ENCODE measurements around the gene EFCAB10. TPM values are rescaled to one million over a fixed set of nuclear protein-coding genes. Genes with fewer than 3 reads are reported as not detected.
"Not testable (repeated sequence)": the region's sequence is repeated elsewhere in the genome, so short reads cannot be mapped to it uniquely, and the experiment has no call there.

Gene EFCAB10
- total and polyA plus RNA-seq, 4 experiments from 2014 or later = 0.47 TPM; not detected in 3

GRCh38 chr7:105521717-105522463, 59.4 kb downstream of the EFCAB10 start, which contains the start of gene PUS7:
PUS7 (minus strand) TSS chr7:105522271; CDS start chr7:105508512, 13,759 bp downstream.
- Histone ChIP-seq H3K9me3 (ENCODE audit: control insufficient read depth in 1 of 2, low read length in 2 of 2) (no peaks in the 10 kb centered on the region), H3K4me3 (ENCODE audit: low read length in 2 of 2) (peak within 1 kb of the TSS; percentile 71 to 73), H3K27me3 (ENCODE audit: insufficient read depth, low read length) (no peaks in the 10 kb centered on the region), H3K27ac (ENCODE audit: low read depth, low read length) (peak within 1 kb of the TSS; percentile 37), H3K4me1 (ENCODE audit: insufficient read depth, low read length) (peaks cover 15% of the 10 kb centered on the region), H3K36me3 (ENCODE audit: insufficient read depth, low read length) (no peaks in the 10 kb centered on the region)
- ChIA-PET POLR2A (ENCODE audit: partially characterized antibody) (interaction anchor here (4.4 kb wide), 1 partner anchor 10 kb away, joined by 38 read pairs; the partner anchor contains the start of gene RINT1), CTCF (ENCODE audit: partially characterized antibody) (interaction anchor here (1.6 to 3.7 kb wide), 2 partner anchors 10 kb away, joined by 6 to 22 read pairs; partner anchors contain the start of gene RINT1)
- H3K27me3 Mint-ChIP-seq = no peaks in the 10 kb centered on the region
- H3K36me3 Mint-ChIP-seq = peaks cover 0 to 3% of the 10 kb centered on the region in 2 donors
- peak; percentile 63 to 75 (median 74) for DNase-seq
- H3K4me3 Mint-ChIP-seq = peak within 1 kb of the TSS; percentile 91 to 99 (median 94)
- no peaks in the 10 kb centered on the region for H3K9me3 Mint-ChIP-seq
- peak within 1 kb of the TSS; percentile 83 to 95 (median 87) for H3K27ac Mint-ChIP-seq
- peaks cover 6 to 23% (median 9%) of the 10 kb centered on the region in 4 donors for H3K4me1 Mint-ChIP-seq
- intact Hi-C loops (cut with micrococcal nuclease) = loop anchor here (1.0 kb wide), 1 partner anchor 10 kb away; the partner anchor contains the start of gene RINT1

- H3K9me3 Mint-ChIP-seq = no peaks in the 10 kb centered on the region
- CTCF ChIA-PET (ENCODE audit: partially characterized antibody) = interaction anchor here (3.7 kb wide), 1 partner anchor 10 kb away, joined by 22 read pairs; the partner anchor contains the start of gene RINT1
- Histone ChIP-seq H3K9me3 (ENCODE audit: control insufficient read depth in 1 of 2, low read length in 2 of 2) (no peaks in the 10 kb centered on the region), H3K27ac (ENCODE audit: low read depth, low read length) (peak overlapping the region; percentile 37), H3K4me1 (ENCODE audit: insufficient read depth, low read length) (peaks cover 15% of the 10 kb centered on the region), H3K27me3 (ENCODE audit: insufficient read depth, low read length) (no peaks in the 10 kb centered on the region), H3K36me3 (ENCODE audit: insufficient read depth, low read length) (no peaks in the 10 kb centered on the region), H3K4me3 (ENCODE audit: low read length in 2 of 2) (peak overlapping the region; percentile 71 to 73)
- peak; percentile 11 to 47 (median 27) for DNase-seq
- peak overlapping the region; percentile 91 to 99 (median 94) for H3K4me3 Mint-ChIP-seq
- POLR2A ChIA-PET (ENCODE audit: partially characterized antibody) = interaction anchor here (0.5 to 4.4 kb wide), 3 partner anchors 11 to 48 kb away, joined by 3 to 38 read pairs (median 4); partner anchors contain the start of gene RINT1
- intact Hi-C loops (cut with micrococcal nuclease) = no loop called here
- H3K36me3 Mint-ChIP-seq = peaks cover 0 to 3% of the 10 kb centered on the region in 2 donors
- peaks cover 6 to 23% (median 9%) of the 10 kb centered on the region in 4 donors for H3K4me1 Mint-ChIP-seq
- no peaks in the 10 kb centered on the region for H3K27me3 Mint-ChIP-seq
- H3K27ac Mint-ChIP-seq = peak overlapping the region; percentile 82 to 95 (median 86)
Measured at GRCh38 chr7:105521027-105521716, 60.1 kb downstream of the EFCAB10 start.

GRCh38 chr7:105520620-105521019, 60.7 kb downstream of the EFCAB10 start:
- H3K4me3 ChIP-seq (ENCODE audit: low read length in 2 of 2); H3K36me3 ChIP-seq (ENCODE audit: insufficient read depth, low read length); H3K27me3 Mint-ChIP-seq; intact Hi-C loops (cut with micrococcal nuclease); H3K36me3 Mint-ChIP-seq; H3K27ac ChIP-seq (ENCODE audit: low read depth, low read length); H3K9me3 ChIP-seq (ENCODE audit: control insufficient read depth in 1 of 2, low read length in 2 of 2); H3K27me3 ChIP-seq (ENCODE audit: insufficient read depth, low read length); DNase-seq; H3K9me3 Mint-ChIP-seq: not testable (repeated sequence)
- ChIA-PET CTCF (ENCODE audit: partially characterized antibody) (interaction anchor here (3.7 kb wide), 1 partner anchor 11 kb away, joined by 22 read pairs; the partner anchor contains the start of gene RINT1), POLR2A (ENCODE audit: partially characterized antibody) (interaction anchor here (0.5 to 4.4 kb wide), 3 partner anchors 11 to 48 kb away, joined by 3 to 38 read pairs (median 4); partner anchors contain the start of gene RINT1)
- Mint-ChIP-seq H3K4me1 (peaks cover 6 to 23% (median 9%) of the 10 kb centered on the region in 4 donors), H3K4me3 (peak overlapping the region in 4 of 8 donors; percentile 36 to 57 (median 38)), H3K27ac (peak overlapping the region in 1 of 7 donors; percentile 41)
- H3K4me1 ChIP-seq (ENCODE audit: insufficient read depth, low read length) = peaks cover 15% of the 10 kb centered on the region

- no peak overlapping the region for H3K27ac ChIP-seq (ENCODE audit: low read depth, low read length)
- peaks cover 15% of the 10 kb centered on the region for H3K4me1 ChIP-seq (ENCODE audit: insufficient read depth, low read length)
- Mint-ChIP-seq H3K36me3 (peaks cover 0 to 3% of the 10 kb centered on the region in 2 donors), H3K27ac (peak overlapping the region in 4 of 7 donors; percentile 7 to 79 (median 36)), H3K4me3 (peak overlapping the region in 6 of 8 donors; percentile 21 to 64 (median 41)), H3K27me3 (no peaks in the 10 kb centered on the region), H3K9me3 (no peaks in the 10 kb centered on the region), H3K4me1 (peaks cover 6 to 18% (median 9%) of the 10 kb centered on the region in 4 donors)
- no peaks in the 10 kb centered on the region for H3K27me3 ChIP-seq (ENCODE audit: insufficient read depth, low read length)
- no peak for DNase-seq
- no peaks in the 10 kb centered on the region for H3K36me3 ChIP-seq (ENCODE audit: insufficient read depth, low read length)
- CTCF ChIA-PET (ENCODE audit: partially characterized antibody) = interaction anchor here (3.7 kb wide), 1 partner anchor 12 kb away, joined by 22 read pairs; the partner anchor contains the start of gene RINT1
- no peaks in the 10 kb centered on the region for H3K9me3 ChIP-seq (ENCODE audit: control insufficient read depth in 1 of 2, low read length in 2 of 2)
- POLR2A ChIA-PET (ENCODE audit: partially characterized antibody) = interaction anchor here (1.1 kb wide), 1 partner anchor 12 kb away, joined by 6 read pairs; the partner anchor contains the start of gene RINT1
- H3K4me3 ChIP-seq (ENCODE audit: low read length in 2 of 2) = no peak overlapping the region
- intact Hi-C loops (cut with micrococcal nuclease) = no loop called here
Measured at GRCh38 chr7:105519353-105519752, 61.9 kb downstream of the EFCAB10 start.

GRCh38 chr7:105515610-105516009, 65.7 kb downstream of the EFCAB10 start:
- H3K4me1 ChIP-seq (ENCODE audit: insufficient read depth, low read length); H3K9me3 ChIP-seq (ENCODE audit: control insufficient read depth in 1 of 2, low read length in 2 of 2); intact Hi-C loops (cut with micrococcal nuclease); H3K27me3 ChIP-seq (ENCODE audit: insufficient read depth, low read length); H3K36me3 ChIP-seq (ENCODE audit: insufficient read depth, low read length); CTCF ChIA-PET (ENCODE audit: partially characterized antibody); H3K4me3 ChIP-seq (ENCODE audit: low read length in 2 of 2); H3K27me3 Mint-ChIP-seq; H3K27ac ChIP-seq (ENCODE audit: low read depth, low read length); H3K4me3 Mint-ChIP-seq; POLR2A ChIA-PET (ENCODE audit: partially characterized antibody); DNase-seq; H3K9me3 Mint-ChIP-seq; H3K36me3 Mint-ChIP-seq; H3K27ac Mint-ChIP-seq: not testable (repeated sequence)
- peaks cover 2 to 12% (median 4%) of the 10 kb centered on the region in 4 donors for H3K4me1 Mint-ChIP-seq

Measured in CD4-positive, alpha-beta memory T cell (primary cell).